ENCODE measurements around the gene BAG1. TPM values are rescaled to one million over a fixed set of nuclear protein-coding genes. Genes with fewer than 3 reads are reported as not detected.
A peak's percentile ranks its signal among the peaks of the same experiment; 100 is the strongest.

Gene BAG1
- total RNA-seq, 1 donor: 54.1 TPM

- TF ChIP-seq CTCF (IDR thresholded peaks at IDR 0.05; ENCODE audit: insufficient read depth, low read length): no peak
- H3K4me3 ChIP-seq (ENCODE audit: low read depth, low read length): no peak overlapping the region
- no peak for DNase-seq (ENCODE audit: low read depth)
Observed at GRCh38 chr9:33300546-33300945, 36.0 kb upstream of the BAG1 start.

- H3K4me3 ChIP-seq (ENCODE audit: low read depth, low read length): no peak overlapping the region
- DNase-seq (ENCODE audit: low read depth): no peak
- TF ChIP-seq CTCF (IDR thresholded peaks at IDR 0.05; ENCODE audit: insufficient read depth, low read length): no peak
Observed at GRCh38 chr9:33297432-33297831, 32.9 kb upstream of the BAG1 start.

GRCh38 chr9:33295571-33295970 lies 31.1 kb upstream of the BAG1 start:
- no peak for DNase-seq (ENCODE audit: low read depth)
- TF ChIP-seq CTCF (IDR thresholded peaks at IDR 0.05; ENCODE audit: insufficient read depth, low read length): no peak
- H3K4me3 ChIP-seq (ENCODE audit: low read depth, low read length): no peak overlapping the region

GRCh38 chr9:33294670-33295432 lies 30.3 kb upstream of the BAG1 start:
- H3K4me3 ChIP-seq (ENCODE audit: low read depth, low read length): no peak overlapping the region
- no peak for DNase-seq (ENCODE audit: low read depth)
- no peak for TF ChIP-seq CTCF (IDR thresholded peaks at IDR 0.05; ENCODE audit: insufficient read depth, low read length)

- TF ChIP-seq CTCF (IDR thresholded peaks at IDR 0.05; ENCODE audit: insufficient read depth, low read length): no peak
- DNase-seq (ENCODE audit: low read depth): no peak
- no peak overlapping the region for H3K4me3 ChIP-seq (ENCODE audit: low read depth, low read length)
Observed at GRCh38 chr9:33293782-33294181, 29.3 kb upstream of the BAG1 start.

- TF ChIP-seq CTCF (IDR thresholded peaks at IDR 0.05; ENCODE audit: insufficient read depth, low read length): no peak
- no peak overlapping the region for H3K4me3 ChIP-seq (ENCODE audit: low read depth, low read length)
- DNase-seq (ENCODE audit: low read depth): no peak
Observed at GRCh38 chr9:33291901-33292300, 27.4 kb upstream of the BAG1 start.

- no peak for DNase-seq (ENCODE audit: low read depth)
- no peak for TF ChIP-seq CTCF (IDR thresholded peaks at IDR 0.05; ENCODE audit: insufficient read depth, low read length)
- peak overlapping the region; percentile 94 for H3K4me3 ChIP-seq (ENCODE audit: low read depth, low read length)
Observed at GRCh38 chr9:33291031-33291397, 26.5 kb upstream of the BAG1 start.

Measured in fibroblast of the aortic adventitia (primary cell).